WTC11 (cell line): ENCODE results near the gene MED27. TPM values are rescaled to one million over a fixed set of nuclear protein-coding genes. Genes with fewer than 3 reads are reported as not detected.

Source experiments
- ATAC-seq: fragments of 200-7000 bp; cut with Tn5 transposase; 2 replicates; pipeline ENCODE4 v1.10.0; 2021; ENCODE audit warnings: mild to moderate bottlenecking, moderate library complexity
- CTCF ChIA-PET: fragments of 300-600 bp; sonication (Branson Sonifier 250); formaldehyde crosslinking; loops from one replicate; lab custom pipeline; 2021; ENCODE audit warnings: antibody characterized with exemption; lab: Charles Lee
- POLR2A ChIA-PET: fragments of 350-600 bp; sonication (Branson Sonifier 250); formaldehyde crosslinking; loops from one replicate; lab custom pipeline; 2021; ENCODE audit warnings: antibody characterized with exemption; lab: Charles Lee
- DNase-seq: peaks from one replicate; pipeline ENCODE4 v3.0.0; 2021; ENCODE audit warnings: low spot score
- H3K27ac Mint-ChIP-seq: 2 replicates; pipeline ENCODE4 v1.8.0; 2021; ENCODE audit warnings: mixed read lengths
- H3K27me3 Mint-ChIP-seq: 2 replicates; pipeline ENCODE4 v1.8.0; 2021; ENCODE audit warnings: low read depth, mild to moderate bottlenecking, moderate library complexity, mixed read lengths
- H3K36me3 Mint-ChIP-seq: 2 replicates; pipeline ENCODE4 v1.8.0; 2021; ENCODE audit warnings: mixed read lengths
- H3K4me1 Mint-ChIP-seq: 2 replicates; pipeline ENCODE4 v1.8.0; 2022; ENCODE audit warnings: mixed read lengths
- H3K4me3 Mint-ChIP-seq: 2 replicates; pipeline ENCODE4 v1.8.0; 2021; ENCODE audit warnings: mild to moderate bottlenecking, moderate library complexity, mixed read lengths
- H3K9me3 Mint-ChIP-seq: 2 replicates; pipeline ENCODE4 v1.8.0; 2021; ENCODE audit warnings: mixed read lengths
- CDX4 ChIP-seq: fragments of 250-450 bp; sonication (Bioruptor Pico); IDR thresholded peaks from 2 replicates; pipeline ENCODE4 v1.9.0; 2021; ENCODE audit warnings: moderate library complexity, mild to moderate bottlenecking, inconsistent platforms, borderline replicate concordance
- CREB1 ChIP-seq: sonication (generic); formaldehyde crosslinking; IDR thresholded peaks from 2 replicates; pipeline ENCODE4 v1.8.0; 2023; ENCODE audit warnings: mild to moderate bottlenecking, missing genetic modification reagents
- FOXJ3 ChIP-seq: sonication (generic); formaldehyde crosslinking; IDR thresholded peaks from 2 replicates; pipeline ENCODE4 v1.9.0; 2021; ENCODE audit warnings: missing genetic modification reagents, mild to moderate bottlenecking, borderline replicate concordance
- FOXP1 ChIP-seq: sonication (generic); formaldehyde crosslinking; IDR thresholded peaks from 2 replicates; pipeline ENCODE4 v1.8.0; 2022; ENCODE audit warnings: missing genetic modification reagents, mild to moderate bottlenecking, moderate library complexity, borderline replicate concordance
- GRHL2 ChIP-seq: fragments of 250-450 bp; sonication (Bioruptor Pico); IDR thresholded peaks from 2 replicates; pipeline ENCODE4 v1.8.0; 2022; ENCODE audit warnings: mild to moderate bottlenecking, moderate library complexity; ENCODE audit not compliant: insufficient replicate concordance, severe bottlenecking
- HMGA2 ChIP-seq: fragments of 250-450 bp; sonication (Bioruptor Pico); IDR thresholded peaks from 2 replicates; pipeline ENCODE4 v1.4.0; 2021; ENCODE audit warnings: mild to moderate bottlenecking, moderate library complexity
- MYBL2 ChIP-seq: sonication (generic); formaldehyde crosslinking; IDR thresholded peaks from 2 replicates; pipeline ENCODE4 v1.8.1; 2023; ENCODE audit warnings: mild to moderate bottlenecking, moderate library complexity, missing genetic modification reagents
- NFE2L1 ChIP-seq: sonication (generic); formaldehyde crosslinking; IDR thresholded peaks from 2 replicates; pipeline ENCODE4 v1.8.1; 2023; ENCODE audit warnings: missing genetic modification reagents
- NR2C2 ChIP-seq: sonication (generic); formaldehyde crosslinking; IDR thresholded peaks from 2 replicates; pipeline ENCODE4 v1.8.0; 2022; ENCODE audit warnings: mild to moderate bottlenecking, missing genetic modification reagents
- SMAD3 ChIP-seq: sonication (generic); formaldehyde crosslinking; IDR thresholded peaks from 2 replicates; pipeline ENCODE4 v1.8.0; 2022; ENCODE audit warnings: missing genetic modification reagents, mild to moderate bottlenecking, borderline replicate concordance
- ZBTB21 ChIP-seq: sonication (generic); formaldehyde crosslinking; IDR thresholded peaks from 2 replicates; pipeline ENCODE4 v1.8.1; 2023; ENCODE audit warnings: mild to moderate bottlenecking, missing genetic modification reagents, borderline replicate concordance
- total RNA-seq: library from RNA; stranded (reverse); gene quantifications from 3 replicates; pipeline ENCODE4 v1.2.3, GENCODE V29; 2021
- TF ChIP-seq, protein P1 (sequence below): sonication (generic); formaldehyde crosslinking; IDR thresholded peaks from 2 replicates; pipeline ENCODE4 v1.8.1; 2023; ENCODE audit warnings: mild to moderate bottlenecking, missing genetic modification reagents, borderline replicate concordance
- TF ChIP-seq, protein P2 (sequence below): sonication (generic); formaldehyde crosslinking; IDR thresholded peaks from 2 replicates; pipeline ENCODE4 v1.8.0; 2022; ENCODE audit warnings: mild to moderate bottlenecking, missing genetic modification reagents
- TF ChIP-seq, protein P3 (sequence below): sonication (generic); formaldehyde crosslinking; IDR thresholded peaks from 2 replicates; pipeline ENCODE4 v1.8.0; 2022; ENCODE audit warnings: missing genetic modification reagents
- TF ChIP-seq, protein P4 (sequence below): sonication (generic); formaldehyde crosslinking; conservative IDR thresholded peaks from 2 replicates; pipeline ENCODE4 v1.8.1; 2022; ENCODE audit warnings: mild to moderate bottlenecking, missing genetic modification reagents

The MED27 gene
- total RNA-seq, 1 experiment from 2014 or later = 27.9 TPM

GRCh38 chr9:132019702-132020101 lies 60.0 kb downstream of the MED27 start (continued):
- TF ChIP-seq, protein P1, sequence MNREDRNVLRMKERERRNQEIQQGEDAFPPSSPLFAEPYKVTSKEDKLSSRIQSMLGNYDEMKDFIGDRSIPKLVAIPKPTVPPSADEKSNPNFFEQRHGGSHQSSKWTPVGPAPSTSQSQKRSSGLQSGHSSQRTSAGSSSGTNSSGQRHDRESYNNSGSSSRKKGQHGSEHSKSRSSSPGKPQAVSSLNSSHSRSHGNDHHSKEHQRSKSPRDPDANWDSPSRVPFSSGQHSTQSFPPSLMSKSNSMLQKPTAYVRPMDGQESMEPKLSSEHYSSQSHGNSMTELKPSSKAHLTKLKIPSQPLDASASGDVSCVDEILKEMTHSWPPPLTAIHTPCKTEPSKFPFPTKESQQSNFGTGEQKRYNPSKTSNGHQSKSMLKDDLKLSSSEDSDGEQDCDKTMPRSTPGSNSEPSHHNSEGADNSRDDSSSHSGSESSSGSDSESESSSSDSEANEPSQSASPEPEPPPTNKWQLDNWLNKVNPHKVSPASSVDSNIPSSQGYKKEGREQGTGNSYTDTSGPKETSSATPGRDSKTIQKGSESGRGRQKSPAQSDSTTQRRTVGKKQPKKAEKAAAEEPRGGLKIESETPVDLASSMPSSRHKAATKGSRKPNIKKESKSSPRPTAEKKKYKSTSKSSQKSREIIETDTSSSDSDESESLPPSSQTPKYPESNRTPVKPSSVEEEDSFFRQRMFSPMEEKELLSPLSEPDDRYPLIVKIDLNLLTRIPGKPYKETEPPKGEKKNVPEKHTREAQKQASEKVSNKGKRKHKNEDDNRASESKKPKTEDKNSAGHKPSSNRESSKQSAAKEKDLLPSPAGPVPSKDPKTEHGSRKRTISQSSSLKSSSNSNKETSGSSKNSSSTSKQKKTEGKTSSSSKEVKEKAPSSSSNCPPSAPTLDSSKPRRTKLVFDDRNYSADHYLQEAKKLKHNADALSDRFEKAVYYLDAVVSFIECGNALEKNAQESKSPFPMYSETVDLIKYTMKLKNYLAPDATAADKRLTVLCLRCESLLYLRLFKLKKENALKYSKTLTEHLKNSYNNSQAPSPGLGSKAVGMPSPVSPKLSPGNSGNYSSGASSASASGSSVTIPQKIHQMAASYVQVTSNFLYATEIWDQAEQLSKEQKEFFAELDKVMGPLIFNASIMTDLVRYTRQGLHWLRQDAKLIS (CRISPR knock-in tag) = no peak
- no peak for TF ChIP-seq HMGA2 (CRISPR knock-in tag)

DNA sequence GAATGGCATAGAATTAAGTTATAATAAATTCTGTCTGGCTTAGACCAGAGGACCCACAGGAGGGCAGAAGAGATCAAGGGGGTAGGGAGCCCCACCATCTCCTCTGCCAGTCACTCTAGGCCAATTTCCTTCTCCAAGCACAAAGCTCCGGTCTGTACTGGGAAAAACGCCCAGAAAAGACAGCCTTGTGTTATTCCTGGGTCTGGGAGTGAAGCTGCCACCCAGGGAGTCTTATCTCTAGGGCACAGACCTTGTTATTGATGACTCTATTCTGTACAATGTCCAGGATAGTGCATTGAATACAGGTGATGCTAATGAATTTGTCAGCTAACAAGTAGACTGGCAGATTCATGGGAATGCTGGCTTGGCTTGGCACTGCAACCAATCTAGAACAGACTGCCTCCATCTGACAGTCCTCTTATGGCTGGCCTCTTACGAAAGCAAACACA lies 60.7 kb downstream of the MED27 start:
- POLR2A ChIA-PET = interaction anchor here (0.7 kb wide), 1 partner anchor 10 kb away, joined by 3 read pairs; no protein-coding TSS in a partner anchor
- no peak for TF ChIP-seq HMGA2 (CRISPR knock-in tag)
- TF ChIP-seq, protein P2, sequence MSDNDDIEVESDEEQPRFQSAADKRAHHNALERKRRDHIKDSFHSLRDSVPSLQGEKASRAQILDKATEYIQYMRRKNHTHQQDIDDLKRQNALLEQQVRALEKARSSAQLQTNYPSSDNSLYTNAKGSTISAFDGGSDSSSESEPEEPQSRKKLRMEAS (CRISPR knock-in tag) = no peak
- TF ChIP-seq NR2C2 (CRISPR knock-in tag) = no peak
- TF ChIP-seq NFE2L1 (CRISPR knock-in tag) = no peak
- TF ChIP-seq FOXJ3 = no peak
- no peak for TF ChIP-seq MYBL2 (CRISPR knock-in tag)
- TF ChIP-seq ZBTB21 (CRISPR knock-in tag) = no peak
- TF ChIP-seq, protein P3, sequence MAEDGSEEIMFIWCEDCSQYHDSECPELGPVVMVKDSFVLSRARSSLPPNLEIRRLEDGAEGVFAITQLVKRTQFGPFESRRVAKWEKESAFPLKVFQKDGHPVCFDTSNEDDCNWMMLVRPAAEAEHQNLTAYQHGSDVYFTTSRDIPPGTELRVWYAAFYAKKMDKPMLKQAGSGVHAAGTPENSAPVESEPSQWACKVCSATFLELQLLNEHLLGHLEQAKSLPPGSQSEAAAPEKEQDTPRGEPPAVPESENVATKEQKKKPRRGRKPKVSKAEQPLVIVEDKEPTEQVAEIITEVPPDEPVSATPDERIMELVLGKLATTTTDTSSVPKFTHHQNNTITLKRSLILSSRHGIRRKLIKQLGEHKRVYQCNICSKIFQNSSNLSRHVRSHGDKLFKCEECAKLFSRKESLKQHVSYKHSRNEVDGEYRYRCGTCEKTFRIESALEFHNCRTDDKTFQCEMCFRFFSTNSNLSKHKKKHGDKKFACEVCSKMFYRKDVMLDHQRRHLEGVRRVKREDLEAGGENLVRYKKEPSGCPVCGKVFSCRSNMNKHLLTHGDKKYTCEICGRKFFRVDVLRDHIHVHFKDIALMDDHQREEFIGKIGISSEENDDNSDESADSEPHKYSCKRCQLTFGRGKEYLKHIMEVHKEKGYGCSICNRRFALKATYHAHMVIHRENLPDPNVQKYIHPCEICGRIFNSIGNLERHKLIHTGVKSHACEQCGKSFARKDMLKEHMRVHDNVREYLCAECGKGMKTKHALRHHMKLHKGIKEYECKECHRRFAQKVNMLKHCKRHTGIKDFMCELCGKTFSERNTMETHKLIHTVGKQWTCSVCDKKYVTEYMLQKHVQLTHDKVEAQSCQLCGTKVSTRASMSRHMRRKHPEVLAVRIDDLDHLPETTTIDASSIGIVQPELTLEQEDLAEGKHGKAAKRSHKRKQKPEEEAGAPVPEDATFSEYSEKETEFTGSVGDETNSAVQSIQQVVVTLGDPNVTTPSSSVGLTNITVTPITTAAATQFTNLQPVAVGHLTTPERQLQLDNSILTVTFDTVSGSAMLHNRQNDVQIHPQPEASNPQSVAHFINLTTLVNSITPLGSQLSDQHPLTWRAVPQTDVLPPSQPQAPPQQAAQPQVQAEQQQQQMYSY (CRISPR knock-in tag) = no peak
- TF ChIP-seq GRHL2 (CRISPR knock-in tag) = no peak
- no peak for TF ChIP-seq CREB1 (CRISPR knock-in tag)
- TF ChIP-seq FOXP1 (CRISPR knock-in tag) = no peak
- no peak for TF ChIP-seq CDX4 (CRISPR knock-in tag)
- TF ChIP-seq SMAD3 (CRISPR knock-in tag) = no peak
- TF ChIP-seq, protein P4, sequence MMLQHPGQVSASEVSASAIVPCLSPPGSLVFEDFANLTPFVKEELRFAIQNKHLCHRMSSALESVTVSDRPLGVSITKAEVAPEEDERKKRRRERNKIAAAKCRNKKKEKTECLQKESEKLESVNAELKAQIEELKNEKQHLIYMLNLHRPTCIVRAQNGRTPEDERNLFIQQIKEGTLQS (CRISPR knock-in tag) = no peak
- Mint-ChIP-seq H3K9me3 (0 out of 2 replicates have a peak, but pooled peaks cover 3% of the 10 kb centered on the region), H3K36me3 (no peaks in the 10 kb centered on the region), H3K27me3 (no peaks in the 10 kb centered on the region), H3K4me1 (peaks cover 73% of the 10 kb centered on the region), H3K27ac (no peak overlapping the region), H3K4me3 (no peak overlapping the region)
- ATAC-seq (no peak), DNase-seq (no peak)
- CTCF ChIA-PET = interaction anchor here (0.5 to 1.9 kb wide), 5 partner anchors 19 to 264 kb away, joined by 3 to 7 read pairs (median 4); no protein-coding TSS in a partner anchor
